Upper lobe of left lung (tissue), 6 donors: ENCODE results near the gene IPPK. TPM values are rescaled to one million over a fixed set of nuclear protein-coding genes. Genes with fewer than 3 reads are reported as not detected.

Source experiments
- ATAC-seq, 2 donors: fragments of 200-7000 bp; cut with Tn5 transposase; one replicate each; pipeline ENCODE4 v1.9.1; 2022; ENCODE audit warnings: mild to moderate bottlenecking in 2 of 2, moderate library complexity in 2 of 2; ENCODE audit not compliant: low FRiP score in 2 of 2
- DNase-seq, 2 donors: peaks; one replicate each; pipeline ENCODE4 v3.0.0-alpha.2; 2019 to 2020
- H3K27ac ChIP-seq, 4 donors: fragments of 200-600 bp; sonication (generic); one replicate each; pipeline ENCODE4 v1.5.1; 2016 to 2019
- H3K27me3 ChIP-seq, 4 donors: fragments of 200-600 bp; sonication (generic); one replicate each; pipeline ENCODE4 v1.5.1; 2017 to 2019
- H3K36me3 ChIP-seq, 4 donors: fragments of 200-600 bp; sonication (generic); one replicate each; pipeline ENCODE4 v1.5.1; 2016 to 2019
- H3K4me1 ChIP-seq, 4 donors: fragments of 200-600 bp; sonication (generic); one replicate each; pipeline ENCODE4 v1.5.1; 2018 to 2019
- H3K4me3 ChIP-seq, 4 donors: fragments of 200-600 bp; sonication (generic); one replicate each; pipeline ENCODE4 v1.5.1; 2017 to 2019; ENCODE audit warnings: mild to moderate bottlenecking in 2 of 4, moderate library complexity in 1 of 4
- H3K9me3 ChIP-seq, 4 donors: fragments of 200-600 bp; sonication (generic); one replicate each; pipeline ENCODE4 v1.5.1; 2018 to 2019
- EP300 ChIP-seq, 4 donors: sonication (generic); formaldehyde crosslinking; IDR thresholded peaks; one replicate each; pipeline ENCODE4 v1.5.1; 2017; ENCODE audit warnings: antibody characterized with exemption in 4 of 4, control low read depth in 2 of 4
- POLR2A ChIP-seq, 4 donors: fragments of 450-650 bp; IDR thresholded peaks; one replicate each; pipeline ENCODE4 v1.5.1; 2016 to 2017; ENCODE audit warnings: antibody characterized with exemption in 4 of 4, mild to moderate bottlenecking in 2 of 4
- POLR2AphosphoS5 ChIP-seq, 2 donors: sonication (generic); formaldehyde crosslinking; IDR thresholded peaks; one replicate each; pipeline ENCODE4 v1.5.1; 2017; ENCODE audit warnings: antibody characterized with exemption in 2 of 2
- WGBS, 2 donors: methylation state at CpG; one replicate each; pipeline ENCODE4 v1.1.5; 2017 to 2018; 5-methylcytosine and 5-hydroxymethylcytosine counted together
- total RNA-seq, 6 donors: library from RNA; depleted of rRNA in 4 of 6; stranded (reverse); fragments of >200 nt in 4 of 6; gene quantifications; one replicate each; pipeline versions ENCODE4 v1.1.0 to v1.2.1, GENCODE V29; 2016 to 2021
- TF ChIP-seq, protein P1 (sequence below), 6 experiments: fragments of 450-650 bp in 4 of 6; fragments of 200-600 bp in 2 of 6; sonication (generic) in 2 of 6; IDR thresholded peaks; one replicate each; pipeline ENCODE4 v1.5.1; 2016 to 2019; ENCODE audit warnings: antibody characterized with exemption in 6 of 6
- donor health status: DM: no; HTN: no; CAD: no; lungs with moderate emphysema.
- donor health status: DM: no; HTN: yes; CAD: no; lungs with severe emphysema.

Gene IPPK
- total RNA-seq, 6 donors from 2014 or later, result 4.7 to 16.6 (median 6.5) TPM

DNA sequence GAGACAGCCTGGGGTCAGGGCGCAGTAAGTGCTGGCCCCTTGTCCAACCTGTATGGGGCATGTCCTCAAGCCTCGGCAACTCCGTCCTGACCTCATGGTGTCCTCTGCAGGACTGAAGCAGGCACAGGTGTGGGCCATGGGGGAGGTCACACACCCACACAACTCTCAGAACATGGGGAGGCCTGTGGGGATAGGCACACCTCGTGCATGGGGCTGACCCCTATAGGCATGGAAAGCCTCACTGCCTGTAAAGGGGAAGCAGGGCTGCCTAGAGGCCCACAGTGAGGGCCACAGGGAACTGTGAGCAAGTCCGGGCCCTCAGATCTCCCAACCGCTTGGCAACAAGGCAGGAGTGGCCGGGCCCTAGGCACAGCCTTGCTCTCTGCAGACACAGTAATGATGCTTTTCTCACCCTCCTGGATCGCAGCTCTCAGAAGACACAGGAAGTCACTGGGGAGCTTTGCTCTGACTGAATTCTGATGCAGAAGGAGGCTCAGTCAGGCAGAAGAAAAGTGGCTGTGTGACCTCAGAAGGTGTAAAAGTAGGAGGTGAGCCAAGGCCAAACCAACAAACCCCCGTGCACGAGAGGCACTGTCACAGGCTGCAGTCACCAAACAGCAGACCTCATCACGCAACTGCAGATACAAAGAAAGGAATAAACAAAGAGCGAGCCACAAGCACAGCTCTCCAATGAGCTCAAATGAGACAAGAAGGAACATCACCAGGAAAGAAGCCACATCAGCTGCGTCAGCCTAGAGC is 5.4 kb downstream of the IPPK start:
- Histone ChIP-seq H3K27ac (no peak overlapping the region), H3K4me3 (no peak overlapping the region), H3K4me1 (peaks cover 9 to 48% (median 13%) of the 10 kb centered on the region in 4 donors), H3K36me3 (peaks cover 0 to 15% (median 6%) of the 10 kb centered on the region in 4 donors), H3K9me3 (no peaks in the 10 kb centered on the region), H3K27me3 (no peaks in the 10 kb centered on the region)
- no peak for DNase-seq
- TF ChIP-seq, protein P1, sequence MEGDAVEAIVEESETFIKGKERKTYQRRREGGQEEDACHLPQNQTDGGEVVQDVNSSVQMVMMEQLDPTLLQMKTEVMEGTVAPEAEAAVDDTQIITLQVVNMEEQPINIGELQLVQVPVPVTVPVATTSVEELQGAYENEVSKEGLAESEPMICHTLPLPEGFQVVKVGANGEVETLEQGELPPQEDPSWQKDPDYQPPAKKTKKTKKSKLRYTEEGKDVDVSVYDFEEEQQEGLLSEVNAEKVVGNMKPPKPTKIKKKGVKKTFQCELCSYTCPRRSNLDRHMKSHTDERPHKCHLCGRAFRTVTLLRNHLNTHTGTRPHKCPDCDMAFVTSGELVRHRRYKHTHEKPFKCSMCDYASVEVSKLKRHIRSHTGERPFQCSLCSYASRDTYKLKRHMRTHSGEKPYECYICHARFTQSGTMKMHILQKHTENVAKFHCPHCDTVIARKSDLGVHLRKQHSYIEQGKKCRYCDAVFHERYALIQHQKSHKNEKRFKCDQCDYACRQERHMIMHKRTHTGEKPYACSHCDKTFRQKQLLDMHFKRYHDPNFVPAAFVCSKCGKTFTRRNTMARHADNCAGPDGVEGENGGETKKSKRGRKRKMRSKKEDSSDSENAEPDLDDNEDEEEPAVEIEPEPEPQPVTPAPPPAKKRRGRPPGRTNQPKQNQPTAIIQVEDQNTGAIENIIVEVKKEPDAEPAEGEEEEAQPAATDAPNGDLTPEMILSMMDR (IDR thresholded peaks at IDR 0.05), result no peak
- TF ChIP-seq EP300 (IDR thresholded peaks at IDR 0.05) (no peak), POLR2AphosphoS5 (IDR thresholded peaks at IDR 0.05) (no peak), POLR2A (IDR thresholded peaks at IDR 0.05) (no peak)
- 58 to 76% methylated on average over 5 to 13 of the region's 13 CpGs for WGBS, 2 donors
- peak in 1 of 2 donors; percentile 45 for ATAC-seq

DNA sequence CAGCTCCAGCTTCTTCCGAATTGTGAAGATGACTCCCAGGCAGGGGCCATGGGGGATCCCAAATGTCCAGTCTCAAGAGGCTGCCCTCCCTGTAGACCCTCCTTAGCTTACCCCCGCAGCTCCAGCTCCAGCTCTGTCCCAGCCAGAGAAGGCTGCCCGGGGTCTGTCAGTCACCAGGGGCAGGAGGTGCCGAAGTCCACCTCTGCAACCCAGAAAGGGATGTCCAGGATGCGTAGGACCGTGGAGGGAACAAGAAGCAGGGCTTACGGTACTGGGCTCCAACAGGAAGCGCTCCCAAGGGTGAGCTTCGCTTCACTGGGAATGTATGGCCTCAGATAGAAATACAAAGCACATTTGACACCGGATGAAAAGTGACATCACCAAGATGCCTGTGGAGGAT is 6.0 kb downstream of the IPPK start:
- ATAC-seq, result peak in 1 of 2 donors; percentile 6
- no peaks in the 10 kb centered on the region for H3K27me3 ChIP-seq
- H3K4me1 ChIP-seq, result peaks cover 6 to 42% (median 12%) of the 10 kb centered on the region in 4 donors
- H3K36me3 ChIP-seq, result peaks cover 0 to 15% (median 6%) of the 10 kb centered on the region in 4 donors
- TF ChIP-seq POLR2A (IDR thresholded peaks at IDR 0.05) (no peak), POLR2AphosphoS5 (IDR thresholded peaks at IDR 0.05) (no peak), EP300 (IDR thresholded peaks at IDR 0.05) (no peak)
- TF ChIP-seq, protein P1 (IDR thresholded peaks at IDR 0.05), result no peak
- WGBS, 2 donors, result 90 to 94% methylated on average over 7 to 10 of the region's 10 CpGs
- no peak overlapping the region for H3K27ac ChIP-seq
- H3K9me3 ChIP-seq, result no peaks in the 10 kb centered on the region
- H3K4me3 ChIP-seq, result no peak overlapping the region
- DNase-seq, result no peak

DNA sequence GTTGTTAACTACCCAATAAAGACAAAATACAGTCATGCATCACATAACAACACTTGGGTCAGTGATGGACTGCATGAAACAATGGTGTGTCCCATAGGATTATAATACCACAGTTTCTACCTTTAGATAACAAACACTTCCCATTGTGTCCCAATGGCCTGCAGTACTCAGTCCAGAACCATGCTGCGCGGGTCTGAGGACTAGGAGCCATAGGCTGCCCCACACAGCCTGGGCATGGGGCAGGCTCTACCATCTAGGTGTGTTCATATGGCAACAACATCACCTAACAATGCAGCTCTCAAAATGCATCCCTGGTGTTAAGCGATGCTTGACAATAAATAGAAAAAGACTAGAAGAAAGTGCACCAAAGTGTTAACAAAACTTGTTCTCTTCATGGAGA is 6.8 kb downstream of the IPPK start:
- 95 to 96% methylated on average over 3 of the region's 3 CpGs for WGBS, 2 donors
- Histone ChIP-seq H3K4me1 (peaks cover 0 to 34% (median 5%) of the 10 kb centered on the region in 4 donors), H3K27ac (no peak overlapping the region), H3K27me3 (no peaks in the 10 kb centered on the region), H3K4me3 (no peak overlapping the region), H3K36me3 (peaks cover 0 to 17% (median 8%) of the 10 kb centered on the region in 4 donors), H3K9me3 (no peaks in the 10 kb centered on the region)
- ATAC-seq (no peak), DNase-seq (no peak)
- TF ChIP-seq POLR2A (IDR thresholded peaks at IDR 0.05) (no peak), EP300 (IDR thresholded peaks at IDR 0.05) (no peak), POLR2AphosphoS5 (IDR thresholded peaks at IDR 0.05) (no peak)
- TF ChIP-seq, protein P1 (IDR thresholded peaks at IDR 0.05), result no peak

DNA sequence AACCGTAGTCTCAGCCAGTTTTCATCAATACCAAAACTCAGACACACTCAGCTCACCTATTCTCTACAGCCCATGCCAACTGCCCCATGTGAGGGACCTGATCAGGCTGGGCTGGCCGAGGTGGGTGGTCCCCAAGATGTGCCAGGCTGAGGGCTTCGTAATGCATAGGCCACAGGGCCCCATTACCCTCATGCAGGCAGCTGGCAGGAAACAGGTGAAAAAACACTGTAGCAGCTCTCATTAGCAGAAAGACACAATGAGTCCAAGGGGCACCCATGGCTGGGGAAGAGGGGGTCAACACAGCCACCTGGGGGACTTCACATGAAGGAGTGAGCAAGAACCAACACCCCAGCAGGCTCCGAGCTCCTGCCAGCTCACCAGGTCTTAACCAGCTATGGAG is 8.2 kb downstream of the IPPK start:
- ATAC-seq, result no peak
- 92 to 96% methylated on average over 3 to 4 of the region's 4 CpGs for WGBS, 2 donors
- Histone ChIP-seq H3K4me1 (peaks cover 0 to 34% (median 4%) of the 10 kb centered on the region in 4 donors), H3K36me3 (peaks cover 0 to 21% (median 10%) of the 10 kb centered on the region in 4 donors), H3K9me3 (no peaks in the 10 kb centered on the region), H3K27me3 (no peaks in the 10 kb centered on the region), H3K27ac (no peak overlapping the region), H3K4me3 (no peak overlapping the region)
- no peak for TF ChIP-seq EP300 (IDR thresholded peaks at IDR 0.05)
- DNase-seq, result no peak

DNA sequence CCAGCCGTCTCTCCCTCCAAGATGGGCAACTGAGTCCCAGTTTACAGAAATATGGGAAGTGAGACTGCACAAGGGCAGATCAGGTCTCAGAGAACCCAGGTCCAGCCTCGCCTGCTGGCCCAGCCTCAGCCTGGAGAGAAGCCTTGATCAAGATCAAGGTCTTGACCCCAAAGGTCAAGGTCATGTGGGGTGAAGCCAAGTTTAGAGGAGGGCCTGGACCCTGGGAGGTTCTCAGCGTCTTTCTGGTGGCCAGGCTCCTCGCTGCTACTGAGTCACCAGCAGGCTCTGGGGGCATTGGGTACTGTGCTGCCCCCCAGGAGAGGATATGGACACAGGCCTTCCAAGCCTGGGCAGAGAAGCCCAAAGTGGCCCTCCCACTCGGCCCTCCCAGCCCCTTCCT is 8.8 kb downstream of the IPPK start:
- WGBS, 2 donors, result 58 to 87% methylated on average over 2 to 5 of the region's 5 CpGs
- no peak for TF ChIP-seq POLR2A (IDR thresholded peaks at IDR 0.05)
- no peak for TF ChIP-seq POLR2AphosphoS5 (IDR thresholded peaks at IDR 0.05)
- TF ChIP-seq, protein P1 (IDR thresholded peaks at IDR 0.05), result no peak
- no peak for TF ChIP-seq EP300 (IDR thresholded peaks at IDR 0.05)
- H3K27me3 ChIP-seq, result no peaks in the 10 kb centered on the region
- H3K36me3 ChIP-seq, result peaks cover 1 to 27% (median 11%) of the 10 kb centered on the region in 4 donors
- ATAC-seq, result no peak
- no peak overlapping the region for H3K27ac ChIP-seq
- H3K4me3 ChIP-seq, result no peak overlapping the region
- DNase-seq, result no peak
- H3K4me1 ChIP-seq, result peaks cover 0 to 29% (median 4%) of the 10 kb centered on the region in 4 donors
- no peaks in the 10 kb centered on the region for H3K9me3 ChIP-seq
